SK-N-SH treated with all-trans-retinoic acid at 6 μM for 48 hours (cell line): ENCODE data around the gene JAKMIP1.

ENCODE experiments used
- ATAC-seq: fragments of 200-7000 bp; cut with Tn5 transposase; 3 replicates; pipeline ENCODE4 v1.9.1; 2020; ENCODE audit warnings: mild to moderate bottlenecking, moderate library complexity
- ARNTL ChIP-seq: fragments of 450-650 bp; formaldehyde crosslinking; IDR thresholded peaks from 2 replicates; pipeline ENCODE4 v1.5.0; 2020; ENCODE audit warnings: low read depth, mild to moderate bottlenecking, moderate library complexity, borderline replicate concordance
- BACH2 ChIP-seq: fragments of 250-450 bp; sonication (Bioruptor Pico); IDR thresholded peaks from 2 replicates; pipeline ENCODE4 v1.9.0; 2021; ENCODE audit warnings: mild to moderate bottlenecking, borderline replicate concordance
- CSDC2 ChIP-seq: fragments of 250-450 bp; sonication (Bioruptor Pico); IDR thresholded peaks from 2 replicates; pipeline ENCODE4 v1.5.0; 2020; ENCODE audit warnings: mild to moderate bottlenecking, moderate library complexity
- ESRRG ChIP-seq: fragments of 250-450 bp; sonication (Bioruptor Pico); IDR thresholded peaks from 2 replicates; pipeline ENCODE4 v1.6.1; 2021; ENCODE audit warnings: mild to moderate bottlenecking
- GLIS3 ChIP-seq: fragments of 250-450 bp; sonication (Bioruptor Pico); IDR thresholded peaks from 2 replicates; pipeline ENCODE4 v1.5.0; 2020; ENCODE audit warnings: mild to moderate bottlenecking, moderate library complexity
- ISL1 ChIP-seq: fragments of 250-450 bp; sonication (Bioruptor Pico); IDR thresholded peaks from 2 replicates; pipeline ENCODE4 v2.1.2; 2022; ENCODE audit warnings: mild to moderate bottlenecking, moderate library complexity
- OSR1 ChIP-seq: fragments of 250-450 bp; sonication (Bioruptor Pico); IDR thresholded peaks from 2 replicates; pipeline ENCODE4 v1.8.0; 2022; ENCODE audit warnings: moderate library complexity, mild to moderate bottlenecking, inconsistent platforms
- PPARA ChIP-seq: fragments of 250-450 bp; sonication (Bioruptor Pico); IDR thresholded peaks from 2 replicates; pipeline ENCODE4 v1.5.0; 2020; ENCODE audit warnings: mild to moderate bottlenecking, borderline replicate concordance
- RARB ChIP-seq: fragments of 250-450 bp; sonication (Bioruptor Pico); IDR thresholded peaks from 2 replicates; pipeline ENCODE4 v1.8.0; 2021; ENCODE audit warnings: mild to moderate bottlenecking, moderate library complexity
- SNAI2 ChIP-seq: fragments of 250-450 bp; sonication (Bioruptor Pico); IDR thresholded peaks from 2 replicates; pipeline ENCODE4 v1.5.0; 2020; ENCODE audit warnings: mild to moderate bottlenecking, moderate library complexity
- TCF4 ChIP-seq: fragments of 250-450 bp; sonication (Bioruptor Pico); IDR thresholded peaks from 2 replicates; pipeline ENCODE4 v1.8.0; 2021; ENCODE audit warnings: mild to moderate bottlenecking, moderate library complexity, borderline replicate concordance
- TOX ChIP-seq: fragments of 250-450 bp; sonication (Bioruptor Pico); IDR thresholded peaks from 2 replicates; pipeline ENCODE4 v1.8.0; 2021; ENCODE audit warnings: mild to moderate bottlenecking, moderate library complexity, borderline replicate concordance
- ZC3H10 ChIP-seq: fragments of 250-450 bp; sonication (Bioruptor Pico); IDR thresholded peaks from 2 replicates; pipeline ENCODE4 v1.5.1; 2021; ENCODE audit warnings: mild to moderate bottlenecking, moderate library complexity
- ZFP3 ChIP-seq: fragments of 250-450 bp; sonication (Bioruptor Pico); IDR thresholded peaks from 2 replicates; pipeline ENCODE4 v1.5.0; 2020; ENCODE audit warnings: mild to moderate bottlenecking, moderate library complexity
- ZFP30 ChIP-seq: fragments of 450-650 bp; formaldehyde crosslinking; IDR thresholded peaks from 2 replicates; pipeline ENCODE4 v1.5.0; 2022; ENCODE audit warnings: mild to moderate bottlenecking, moderate library complexity
- ZNF565 ChIP-seq: fragments of 450-650 bp; formaldehyde crosslinking; conservative IDR thresholded peaks from 2 replicates; pipeline ENCODE4 v1.5.0; 2020; ENCODE audit warnings: low read depth, mild to moderate bottlenecking, moderate library complexity
- ZNF70 ChIP-seq: fragments of 450-650 bp; formaldehyde crosslinking; IDR thresholded peaks from 2 replicates; pipeline ENCODE4 v1.5.0; 2020; ENCODE audit warnings: mild to moderate bottlenecking, moderate library complexity
- ZNF8 ChIP-seq: fragments of 450-650 bp; formaldehyde crosslinking; IDR thresholded peaks from 2 replicates; pipeline ENCODE4 v1.5.0; 2020; ENCODE audit warnings: mild to moderate bottlenecking, moderate library complexity
- TF ChIP-seq, protein P1 (sequence below): fragments of 250-450 bp; sonication (Bioruptor Pico); IDR thresholded peaks from 2 replicates; pipeline ENCODE4 v1.5.1; 2021; ENCODE audit warnings: mild to moderate bottlenecking, moderate library complexity
- TF ChIP-seq, protein P2 (sequence below): fragments of 250-450 bp; sonication (Bioruptor Pico); IDR thresholded peaks from 2 replicates; pipeline ENCODE4 v1.5.1; 2020; ENCODE audit warnings: low read depth, mild to moderate bottlenecking, moderate library complexity
- TF ChIP-seq, protein P3 (sequence below): fragments of 250-450 bp; sonication (Bioruptor Pico); IDR thresholded peaks from 2 replicates; pipeline ENCODE4 v1.5.0; 2020; ENCODE audit warnings: mild to moderate bottlenecking, moderate library complexity
- TF ChIP-seq, protein P4 (sequence below): fragments of 250-450 bp; sonication (Bioruptor Pico); IDR thresholded peaks from 2 replicates; pipeline ENCODE4 v1.8.0; 2020; ENCODE audit warnings: mild to moderate bottlenecking, moderate library complexity, borderline replicate concordance

Gene JAKMIP1

DNA sequence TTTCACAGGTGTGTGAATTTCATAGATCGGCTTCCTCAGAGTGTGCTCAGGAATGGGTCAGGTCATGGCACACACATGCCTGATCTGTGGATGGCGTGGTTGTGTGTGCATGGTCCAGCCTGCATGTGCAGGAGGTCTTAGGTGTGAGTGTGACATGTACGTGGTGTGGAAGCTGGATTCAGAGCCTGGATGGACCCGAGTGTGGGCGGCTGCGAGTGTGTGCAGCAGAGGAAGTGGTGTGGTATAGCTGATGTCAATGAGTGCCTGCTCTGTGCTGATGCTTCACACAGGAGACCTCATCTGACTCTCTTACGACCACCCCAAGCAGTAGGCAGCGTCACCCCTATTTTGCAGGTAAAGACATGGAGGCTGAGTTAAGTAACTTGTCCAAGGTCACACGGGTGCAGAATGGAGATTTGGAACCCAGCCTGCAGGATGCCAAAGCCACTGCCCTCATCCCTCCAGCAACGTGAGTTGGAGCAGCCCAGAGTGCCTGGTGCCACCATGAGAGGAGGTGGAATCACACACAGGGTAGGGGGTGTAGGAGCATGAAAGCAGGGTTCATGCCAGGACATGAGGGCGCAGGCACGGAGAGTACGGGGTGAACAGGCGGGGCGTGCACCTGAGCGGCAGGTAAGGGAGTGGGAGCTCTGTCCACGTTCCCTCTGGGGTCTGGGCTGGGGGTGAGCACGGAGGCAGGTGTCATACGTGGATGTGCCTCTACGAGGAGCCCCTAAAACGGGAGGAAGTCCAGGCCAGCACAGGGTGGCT is 157.9 kb downstream of the JAKMIP1 start:
- TF ChIP-seq ARNTL (CRISPR knock-in tag): no peak
- no peak for TF ChIP-seq SNAI2 (CRISPR knock-in tag)
- no peak for TF ChIP-seq ESRRG
- TF ChIP-seq TOX (CRISPR knock-in tag): no peak
- TF ChIP-seq, protein P1, sequence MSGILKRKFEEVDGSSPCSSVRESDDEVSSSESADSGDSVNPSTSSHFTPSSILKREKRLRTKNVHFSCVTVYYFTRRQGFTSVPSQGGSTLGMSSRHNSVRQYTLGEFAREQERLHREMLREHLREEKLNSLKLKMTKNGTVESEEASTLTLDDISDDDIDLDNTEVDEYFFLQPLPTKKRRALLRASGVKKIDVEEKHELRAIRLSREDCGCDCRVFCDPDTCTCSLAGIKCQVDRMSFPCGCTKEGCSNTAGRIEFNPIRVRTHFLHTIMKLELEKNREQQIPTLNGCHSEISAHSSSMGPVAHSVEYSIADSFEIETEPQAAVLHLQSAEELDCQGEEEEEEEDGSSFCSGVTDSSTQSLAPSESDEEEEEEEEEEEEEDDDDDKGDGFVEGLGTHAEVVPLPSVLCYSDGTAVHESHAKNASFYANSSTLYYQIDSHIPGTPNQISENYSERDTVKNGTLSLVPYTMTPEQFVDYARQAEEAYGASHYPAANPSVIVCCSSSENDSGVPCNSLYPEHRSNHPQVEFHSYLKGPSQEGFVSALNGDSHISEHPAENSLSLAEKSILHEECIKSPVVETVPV (CRISPR knock-in tag): no peak
- TF ChIP-seq OSR1 (CRISPR knock-in tag): no peak
- TF ChIP-seq ZC3H10 (CRISPR knock-in tag): no peak
- TF ChIP-seq, protein P2, sequence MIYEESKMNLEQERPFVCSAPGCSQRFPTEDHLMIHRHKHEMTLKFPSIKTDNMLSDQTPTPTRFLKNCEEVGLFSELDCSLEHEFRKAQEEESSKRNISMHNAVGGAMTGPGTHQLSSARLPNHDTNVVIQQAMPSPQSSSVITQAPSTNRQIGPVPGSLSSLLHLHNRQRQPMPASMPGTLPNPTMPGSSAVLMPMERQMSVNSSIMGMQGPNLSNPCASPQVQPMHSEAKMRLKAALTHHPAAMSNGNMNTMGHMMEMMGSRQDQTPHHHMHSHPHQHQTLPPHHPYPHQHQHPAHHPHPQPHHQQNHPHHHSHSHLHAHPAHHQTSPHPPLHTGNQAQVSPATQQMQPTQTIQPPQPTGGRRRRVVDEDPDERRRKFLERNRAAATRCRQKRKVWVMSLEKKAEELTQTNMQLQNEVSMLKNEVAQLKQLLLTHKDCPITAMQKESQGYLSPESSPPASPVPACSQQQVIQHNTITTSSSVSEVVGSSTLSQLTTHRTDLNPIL (CRISPR knock-in tag): no peak
- no peak for TF ChIP-seq ISL1 (CRISPR knock-in tag)
- no peak for TF ChIP-seq PPARA (CRISPR knock-in tag)
- TF ChIP-seq ZNF8 (CRISPR knock-in tag): no peak
- TF ChIP-seq ZFP3 (CRISPR knock-in tag): no peak
- no peak for TF ChIP-seq GLIS3 (CRISPR knock-in tag)
- TF ChIP-seq BACH2 (CRISPR knock-in tag): no peak
- TF ChIP-seq, protein P3, sequence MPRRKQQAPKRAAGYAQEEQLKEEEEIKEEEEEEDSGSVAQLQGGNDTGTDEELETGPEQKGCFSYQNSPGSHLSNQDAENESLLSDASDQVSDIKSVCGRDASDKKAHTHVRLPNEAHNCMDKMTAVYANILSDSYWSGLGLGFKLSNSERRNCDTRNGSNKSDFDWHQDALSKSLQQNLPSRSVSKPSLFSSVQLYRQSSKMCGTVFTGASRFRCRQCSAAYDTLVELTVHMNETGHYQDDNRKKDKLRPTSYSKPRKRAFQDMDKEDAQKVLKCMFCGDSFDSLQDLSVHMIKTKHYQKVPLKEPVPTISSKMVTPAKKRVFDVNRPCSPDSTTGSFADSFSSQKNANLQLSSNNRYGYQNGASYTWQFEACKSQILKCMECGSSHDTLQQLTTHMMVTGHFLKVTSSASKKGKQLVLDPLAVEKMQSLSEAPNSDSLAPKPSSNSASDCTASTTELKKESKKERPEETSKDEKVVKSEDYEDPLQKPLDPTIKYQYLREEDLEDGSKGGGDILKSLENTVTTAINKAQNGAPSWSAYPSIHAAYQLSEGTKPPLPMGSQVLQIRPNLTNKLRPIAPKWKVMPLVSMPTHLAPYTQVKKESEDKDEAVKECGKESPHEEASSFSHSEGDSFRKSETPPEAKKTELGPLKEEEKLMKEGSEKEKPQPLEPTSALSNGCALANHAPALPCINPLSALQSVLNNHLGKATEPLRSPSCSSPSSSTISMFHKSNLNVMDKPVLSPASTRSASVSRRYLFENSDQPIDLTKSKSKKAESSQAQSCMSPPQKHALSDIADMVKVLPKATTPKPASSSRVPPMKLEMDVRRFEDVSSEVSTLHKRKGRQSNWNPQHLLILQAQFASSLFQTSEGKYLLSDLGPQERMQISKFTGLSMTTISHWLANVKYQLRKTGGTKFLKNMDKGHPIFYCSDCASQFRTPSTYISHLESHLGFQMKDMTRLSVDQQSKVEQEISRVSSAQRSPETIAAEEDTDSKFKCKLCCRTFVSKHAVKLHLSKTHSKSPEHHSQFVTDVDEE (CRISPR knock-in tag): no peak
- no peak for ATAC-seq

DNA sequence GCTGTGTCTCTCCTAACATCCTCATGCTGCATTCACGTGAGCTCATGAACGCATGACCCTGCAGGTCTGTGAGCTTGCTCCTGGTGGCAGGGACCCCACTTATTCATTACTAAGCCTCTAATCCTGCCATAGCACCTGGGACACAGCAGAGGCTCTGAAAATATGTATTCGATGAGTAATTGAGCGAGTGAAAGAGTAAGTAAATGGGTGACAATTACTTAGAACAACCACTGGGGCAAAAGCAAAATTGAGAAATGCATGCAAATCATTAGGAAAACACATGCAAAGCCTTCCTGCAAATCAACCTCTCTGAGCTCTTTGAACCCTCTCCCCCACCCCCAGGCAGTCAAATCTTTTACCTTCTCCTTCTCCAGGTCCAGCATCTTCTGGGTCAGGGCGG is 158.5 kb downstream of the JAKMIP1 start:
- no peak for ATAC-seq
- no peak for TF ChIP-seq TCF4 (CRISPR knock-in tag)
- TF ChIP-seq BACH2 (CRISPR knock-in tag): no peak
- no peak for TF ChIP-seq OSR1 (CRISPR knock-in tag)
- TF ChIP-seq ARNTL (CRISPR knock-in tag): no peak
- no peak for TF ChIP-seq RARB
- TF ChIP-seq ZFP3 (CRISPR knock-in tag): no peak
- no peak for TF ChIP-seq GLIS3 (CRISPR knock-in tag)
- TF ChIP-seq, protein P4, sequence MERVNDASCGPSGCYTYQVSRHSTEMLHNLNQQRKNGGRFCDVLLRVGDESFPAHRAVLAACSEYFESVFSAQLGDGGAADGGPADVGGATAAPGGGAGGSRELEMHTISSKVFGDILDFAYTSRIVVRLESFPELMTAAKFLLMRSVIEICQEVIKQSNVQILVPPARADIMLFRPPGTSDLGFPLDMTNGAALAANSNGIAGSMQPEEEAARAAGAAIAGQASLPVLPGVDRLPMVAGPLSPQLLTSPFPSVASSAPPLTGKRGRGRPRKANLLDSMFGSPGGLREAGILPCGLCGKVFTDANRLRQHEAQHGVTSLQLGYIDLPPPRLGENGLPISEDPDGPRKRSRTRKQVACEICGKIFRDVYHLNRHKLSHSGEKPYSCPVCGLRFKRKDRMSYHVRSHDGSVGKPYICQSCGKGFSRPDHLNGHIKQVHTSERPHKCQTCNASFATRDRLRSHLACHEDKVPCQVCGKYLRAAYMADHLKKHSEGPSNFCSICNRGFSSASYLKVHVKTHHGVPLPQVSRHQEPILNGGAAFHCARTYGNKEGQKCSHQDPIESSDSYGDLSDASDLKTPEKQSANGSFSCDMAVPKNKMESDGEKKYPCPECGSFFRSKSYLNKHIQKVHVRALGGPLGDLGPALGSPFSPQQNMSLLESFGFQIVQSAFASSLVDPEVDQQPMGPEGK (CRISPR knock-in tag): no peak
- TF ChIP-seq TOX (CRISPR knock-in tag): no peak
- no peak for TF ChIP-seq ISL1 (CRISPR knock-in tag)

DNA sequence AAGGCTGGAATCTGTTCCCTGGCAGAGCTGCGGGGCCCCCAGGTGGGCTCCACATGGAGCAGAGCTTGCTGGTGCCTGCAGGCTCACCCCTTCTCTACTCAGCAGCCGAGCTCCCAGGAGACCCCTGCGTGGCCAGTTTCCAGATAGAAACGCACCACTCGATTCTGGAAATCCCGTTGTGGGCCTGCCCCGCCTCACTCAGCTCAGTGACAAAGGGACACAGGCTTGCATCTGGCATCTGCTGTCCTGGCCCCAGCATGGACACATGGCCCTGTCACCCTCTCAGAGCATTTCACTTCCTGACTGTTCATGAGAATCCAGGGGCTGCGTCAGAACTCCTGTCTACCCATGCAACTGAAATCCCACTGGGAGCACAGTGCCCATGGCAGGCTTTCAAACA is 161.6 kb downstream of the JAKMIP1 start:
- ATAC-seq: no peak
- TF ChIP-seq ZFP3 (CRISPR knock-in tag): no peak
- TF ChIP-seq, protein P2 (CRISPR knock-in tag): no peak
- TF ChIP-seq GLIS3 (CRISPR knock-in tag): no peak
- no peak for TF ChIP-seq TOX (CRISPR knock-in tag)
- TF ChIP-seq, protein P3 (CRISPR knock-in tag): no peak
- TF ChIP-seq TCF4 (CRISPR knock-in tag): no peak
- TF ChIP-seq RARB: no peak
- TF ChIP-seq ZNF565 (CRISPR knock-in tag): no peak
- TF ChIP-seq ZC3H10 (CRISPR knock-in tag): no peak
- TF ChIP-seq OSR1 (CRISPR knock-in tag): no peak
- TF ChIP-seq ESRRG: no peak
- no peak for TF ChIP-seq ZFP30 (CRISPR knock-in tag)
- no peak for TF ChIP-seq BACH2 (CRISPR knock-in tag)
- TF ChIP-seq CSDC2 (CRISPR knock-in tag): no peak
- TF ChIP-seq ZNF70 (CRISPR knock-in tag): no peak
- no peak for TF ChIP-seq ZNF8 (CRISPR knock-in tag)
- TF ChIP-seq SNAI2 (CRISPR knock-in tag): no peak
